ENCODE results near the gene DNPEP. TPM values are rescaled to one million over a fixed set of nuclear protein-coding genes. Genes with fewer than 3 reads are reported as not detected.
"Not testable (repeated sequence)": the region's sequence is repeated elsewhere in the genome, so short reads cannot be mapped to it uniquely, and the experiment has no call there.

Gene DNPEP
- total RNA-seq, 1 donor from 2014 or later = 52.2 TPM

DNA sequence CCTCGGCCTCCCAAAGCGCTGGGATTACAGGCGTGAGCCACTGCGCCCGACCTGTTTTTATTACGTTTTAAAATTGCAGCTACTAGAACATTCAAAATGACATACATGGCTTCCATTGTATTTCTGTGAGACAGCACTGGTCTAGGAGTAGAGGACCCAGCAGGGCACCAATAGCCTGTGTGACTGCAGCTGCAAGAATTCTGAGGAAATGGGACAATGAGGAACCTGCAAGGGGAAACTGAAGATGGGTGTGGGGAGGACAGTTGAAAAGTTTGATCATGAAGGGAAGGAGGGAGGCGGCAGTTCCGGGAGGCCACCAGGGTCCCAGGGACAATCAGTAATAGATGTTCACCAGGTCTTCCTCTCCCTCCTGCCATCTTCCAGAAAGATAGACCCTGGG lies 13.9 kb upstream of the DNPEP start:
- DNase-seq (ENCODE audit: low read depth in 2 of 2) = no peak

DNA sequence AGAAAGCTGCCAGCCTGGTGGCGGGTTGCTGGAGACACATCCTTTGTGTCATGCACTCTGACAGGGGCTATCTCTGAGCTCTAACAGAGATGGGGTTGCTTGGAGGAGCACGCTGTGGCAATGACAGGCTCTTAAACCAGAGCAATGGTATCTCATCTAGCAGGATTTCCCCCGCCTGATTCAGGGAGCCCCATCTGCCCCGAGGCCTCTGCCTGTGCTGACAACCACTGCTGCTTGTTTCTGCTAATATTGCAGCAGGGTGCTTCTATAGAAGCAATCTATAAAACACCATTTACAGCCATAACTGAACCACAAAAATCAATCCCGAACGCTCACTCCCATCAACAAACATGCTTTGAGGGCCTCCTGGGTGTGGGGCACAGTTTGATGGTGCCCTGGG lies 12.8 kb upstream of the DNPEP start:
- DNase-seq (ENCODE audit: low read depth in 2 of 2) = no peak

DNA sequence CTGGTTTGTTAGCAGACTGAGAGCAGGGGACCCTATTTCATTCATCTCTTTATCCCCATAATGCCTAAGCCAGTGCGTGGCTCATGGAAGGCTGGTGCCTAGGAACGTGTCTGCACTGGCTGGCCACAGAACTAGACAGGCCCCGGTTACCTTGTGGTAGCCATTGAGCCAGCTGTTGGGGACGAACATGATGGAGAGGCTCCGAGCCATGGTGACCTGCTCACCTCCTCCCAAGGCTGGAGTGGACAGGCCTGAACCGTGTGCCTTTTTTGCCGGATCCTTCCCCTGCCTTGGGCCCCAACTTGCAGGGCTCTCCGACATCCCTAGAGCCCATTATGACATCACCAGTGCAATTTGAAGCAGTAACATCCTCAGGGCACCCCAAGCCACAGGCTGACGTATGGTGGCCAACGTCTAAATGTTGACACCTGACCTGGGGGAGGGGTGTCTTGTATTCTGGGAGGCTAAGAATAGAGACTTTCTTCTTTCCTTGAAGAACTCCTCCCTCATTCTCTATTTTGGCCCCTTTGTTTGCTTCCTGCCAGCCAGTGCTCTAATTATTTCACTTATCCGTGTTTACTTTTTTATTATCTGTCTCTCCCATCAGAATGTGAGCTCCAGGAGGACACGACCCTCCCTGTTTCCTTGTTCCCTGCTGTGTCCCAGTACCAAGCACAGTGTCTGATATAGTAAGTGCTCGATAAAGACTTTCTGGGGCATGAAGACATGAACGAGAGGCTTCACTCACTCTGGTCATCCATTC lies 12.2 kb upstream of the DNPEP start:
- DNase-seq (ENCODE audit: low read depth in 2 of 2) = no peak

GRCh38 chr2:219398721-219399363 lies 11.1 kb upstream of the DNPEP start:
- no peak for DNase-seq (ENCODE audit: low read depth in 2 of 2)

GRCh38 chr2:219396863-219397457 lies 9.2 kb upstream of the DNPEP start:
- no peak for DNase-seq (ENCODE audit: low read depth in 2 of 2)

- DNase-seq (ENCODE audit: low read depth in 2 of 2) = no peak
Measured at GRCh38 chr2:219395609-219396008, 7.9 kb upstream of the DNPEP start.

- not testable (repeated sequence) for DNase-seq (ENCODE audit: low read depth in 2 of 2)
Measured at GRCh38 chr2:219395056-219395455, 7.3 kb upstream of the DNPEP start.

GRCh38 chr2:219392754-219393153 lies 5.0 kb upstream of the DNPEP start:
- no peak for DNase-seq (ENCODE audit: low read depth in 2 of 2)

DNA sequence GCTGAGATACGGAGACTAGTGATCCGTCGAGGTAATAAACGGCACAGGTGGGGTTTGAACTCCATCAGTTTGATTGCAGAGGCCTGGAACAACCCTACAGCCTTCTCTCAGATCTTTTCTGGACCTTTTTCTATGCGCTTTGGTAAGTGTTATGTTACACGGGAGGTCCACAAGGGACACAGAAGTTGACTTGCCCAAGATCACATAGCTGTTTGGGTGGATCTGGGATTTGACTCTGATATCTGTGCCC lies 1.1 kb upstream of the DNPEP start:
- no peak for DNase-seq (ENCODE audit: low read depth in 2 of 2)

DNA sequence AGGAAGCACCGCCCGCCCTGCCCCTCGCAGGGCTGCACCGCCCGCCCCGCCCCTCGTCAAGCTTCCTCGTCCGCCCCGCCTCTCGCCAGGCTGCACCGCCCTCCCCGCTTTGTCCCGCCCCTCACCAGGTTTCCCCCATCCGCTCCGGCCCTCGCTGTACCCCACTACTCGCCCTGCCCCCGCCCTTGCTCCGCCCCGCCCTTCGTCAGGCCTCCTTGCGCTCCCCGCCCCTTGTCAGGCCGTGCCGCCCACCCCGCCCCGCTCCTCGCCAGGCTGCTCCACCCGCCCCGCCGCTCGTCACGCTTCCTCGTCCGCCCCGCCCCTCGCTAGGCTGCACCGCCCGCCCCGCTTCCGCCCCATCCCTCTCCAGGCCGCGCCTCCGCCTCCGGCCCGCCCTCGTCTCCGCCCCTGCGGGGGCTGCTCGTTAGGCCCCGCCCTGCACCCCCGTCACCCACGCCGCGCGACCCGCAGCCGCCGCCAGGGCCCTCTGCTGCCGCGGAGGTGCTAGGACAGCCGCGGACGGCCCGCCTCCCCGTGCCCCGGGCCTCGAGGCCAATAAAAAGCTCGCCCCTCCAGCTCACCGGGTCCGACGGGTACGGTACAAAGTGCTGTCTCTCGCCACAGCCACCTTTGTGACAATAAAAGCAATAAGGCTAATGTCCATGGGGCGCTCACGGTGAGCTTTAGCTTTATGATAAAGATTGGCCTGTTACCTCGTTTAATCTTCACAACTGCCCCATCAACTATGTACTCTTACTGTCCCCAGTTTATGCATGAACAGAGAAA lies 602 bp upstream of the DNPEP start:
- DNase-seq (ENCODE audit: low read depth in 2 of 2) = peak; percentile 97 to 99

DNA sequence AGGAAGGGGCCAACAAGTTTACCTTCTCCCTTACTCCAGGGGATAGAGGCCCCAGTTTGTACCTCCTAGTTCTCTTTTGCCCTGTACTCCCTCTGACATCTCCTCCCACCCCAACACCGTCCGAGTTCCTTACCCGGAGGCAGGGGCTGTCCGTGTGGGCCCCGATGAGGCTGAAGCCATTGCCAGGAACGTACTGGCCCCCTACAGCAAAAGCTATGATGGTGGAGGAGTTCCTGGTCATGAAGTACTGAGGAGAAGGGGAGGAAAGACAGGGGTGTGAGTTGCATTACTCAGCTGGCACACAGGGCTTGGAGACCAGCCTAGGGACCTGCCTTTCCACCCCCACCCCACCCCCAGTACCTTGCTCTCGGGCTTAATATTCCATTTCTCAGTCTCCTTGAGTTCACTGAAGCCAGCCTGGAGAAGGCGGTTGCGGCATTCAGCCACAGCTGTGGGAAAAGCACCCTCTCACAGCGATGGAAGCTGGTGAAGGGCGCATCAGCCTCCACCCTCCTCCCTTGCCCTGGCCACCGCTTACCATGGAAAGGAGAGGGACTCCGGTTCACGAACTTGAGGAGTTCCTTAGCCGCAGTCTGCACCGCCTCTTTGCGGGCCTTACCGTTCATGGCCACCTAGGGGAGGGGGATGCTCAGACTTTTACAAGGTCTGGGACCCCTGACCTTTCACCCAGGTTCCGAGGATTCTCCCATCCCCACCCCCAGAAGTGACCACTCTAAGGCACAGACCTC lies 1.0 kb downstream of the DNPEP start:
- peak in 1 of 2 donors; percentile 9 for DNase-seq (ENCODE audit: low read depth in 2 of 2)

- DNase-seq (ENCODE audit: low read depth in 2 of 2) = no peak
Measured at GRCh38 chr2:219385958-219386520, 1.7 kb downstream of the DNPEP start.

DNA sequence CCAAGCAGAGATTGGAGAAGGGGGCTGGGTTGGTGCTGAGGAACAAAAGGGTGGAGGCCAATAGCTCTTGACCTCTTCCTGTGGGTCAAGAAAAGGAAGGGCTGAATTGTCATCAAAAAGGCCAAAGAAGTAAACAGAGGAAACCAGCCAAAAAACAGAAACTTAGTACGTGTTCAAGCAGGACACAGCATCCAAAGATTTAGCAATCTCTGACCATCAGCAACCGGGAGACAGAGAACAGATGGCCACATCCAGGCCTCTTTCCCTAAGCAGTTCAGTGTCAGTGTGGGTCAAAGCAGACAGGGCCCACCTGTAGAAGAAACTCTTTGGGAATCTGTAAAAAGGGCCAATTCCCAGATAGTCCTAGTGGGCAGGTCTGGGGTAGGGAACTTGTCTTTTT lies 2.9 kb downstream of the DNPEP start:
- no peak for DNase-seq (ENCODE audit: low read depth in 2 of 2)

DNA sequence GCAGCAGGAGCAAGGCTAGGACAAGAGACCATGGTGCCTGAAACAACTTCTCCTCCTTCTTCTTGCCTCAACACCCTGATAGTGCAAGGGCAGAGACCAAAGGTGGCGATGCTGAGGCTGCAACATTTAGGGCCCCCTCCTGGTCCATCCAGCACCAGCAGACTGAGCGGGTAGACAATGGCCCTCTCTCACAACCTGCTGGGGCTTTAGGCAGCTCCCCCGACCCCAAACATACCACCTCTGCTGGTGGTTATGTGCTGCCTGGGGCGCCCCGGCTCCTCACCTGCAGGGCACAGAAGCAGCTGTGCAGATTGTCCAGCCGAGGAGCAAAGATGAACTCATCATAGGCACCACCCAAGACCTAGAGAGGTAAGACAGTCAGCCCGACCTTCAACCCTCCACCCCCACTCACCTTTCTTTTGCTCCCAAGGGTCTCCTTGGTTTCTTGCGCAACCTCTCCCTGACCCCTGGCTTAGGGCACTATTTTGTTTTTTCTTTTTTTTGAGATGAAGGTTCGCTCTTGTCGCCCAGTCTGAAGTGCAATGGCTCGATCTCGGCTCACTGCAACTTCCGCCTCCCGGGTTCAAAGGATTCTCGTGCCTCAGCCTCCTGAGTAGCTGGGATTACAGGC lies 3.5 kb downstream of the DNPEP start:
- DNase-seq (ENCODE audit: low read depth in 2 of 2) = no peak

DNA sequence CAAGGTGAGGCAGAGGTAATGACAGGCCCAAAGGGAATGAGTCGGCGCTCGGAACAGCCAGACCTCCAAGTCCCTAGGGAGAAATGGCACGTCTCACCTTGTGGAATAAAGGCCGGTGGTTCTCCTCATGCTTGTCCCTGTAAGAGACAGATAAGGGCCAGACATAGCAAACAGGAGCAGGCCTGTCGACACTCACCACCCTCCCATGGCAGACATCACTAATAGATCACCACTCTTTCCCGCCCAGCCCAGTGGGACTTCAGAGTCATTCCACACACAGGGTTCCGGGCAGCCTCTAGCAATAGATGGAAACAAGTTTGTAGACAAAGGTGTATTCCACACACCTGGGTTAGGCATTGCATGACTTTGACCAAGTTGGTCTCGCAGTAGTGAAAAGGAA lies 6.3 kb downstream of the DNPEP start:
- no peak for DNase-seq (ENCODE audit: low read depth in 2 of 2)

GRCh38 chr2:219380926-219381325 lies 6.8 kb downstream of the DNPEP start:
- no peak for DNase-seq (ENCODE audit: low read depth in 2 of 2)

- DNase-seq (ENCODE audit: low read depth in 2 of 2) = no peak
Measured at GRCh38 chr2:219378163-219378851, 9.4 kb downstream of the DNPEP start.

GRCh38 chr2:219369447-219369861 lies 18.3 kb downstream of the DNPEP start:
- peak in 1 of 2 donors; percentile 32 for DNase-seq (ENCODE audit: low read depth in 2 of 2)

- DNase-seq (ENCODE audit: low read depth in 2 of 2) = peak in 1 of 2 donors; percentile 33
Measured at GRCh38 chr2:219368690-219369191, 19.0 kb downstream of the DNPEP start.

All from lung microvascular endothelial cell (primary cell).